ENCODE results near the gene OTULIN. TPM values are rescaled to one million over a fixed set of nuclear protein-coding genes. Genes with fewer than 3 reads are reported as not detected.

OTULIN gene
- total RNA-seq, 1 donor from 2014 or later: 28.1 TPM

DNA sequence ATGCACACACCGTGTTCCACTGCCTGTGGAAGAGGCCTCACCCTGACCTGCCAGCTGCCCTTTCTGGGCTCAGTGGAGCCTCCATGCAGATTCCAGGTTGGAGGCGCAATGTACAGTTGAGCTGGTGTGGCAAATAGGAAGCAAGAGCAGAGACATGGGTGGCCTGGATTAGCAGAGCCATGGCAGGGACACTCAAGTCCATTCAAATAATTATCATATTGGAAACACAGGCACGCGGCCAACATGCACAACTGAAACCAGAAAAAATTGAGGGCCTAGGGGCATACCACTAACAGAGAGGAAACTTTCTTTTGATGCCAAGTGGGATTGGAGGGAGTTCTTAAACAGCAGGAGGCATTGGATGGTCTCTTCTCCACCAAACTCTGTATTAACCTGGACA is 47.1 kb upstream of the OTULIN start:
- Histone ChIP-seq H3K79me2 (ENCODE audit: insufficient read depth, low read length) (no peaks in the 10 kb centered on the region), H3K9me3 (ENCODE audit: insufficient read depth, low read depth, low read length) (no peaks in the 10 kb centered on the region), H3K27me3 (ENCODE audit: insufficient read depth, low read length) (no peaks in the 10 kb centered on the region), H3K4me2 (ENCODE audit: low read length) (no peak overlapping the region), H3K27ac (ENCODE audit: low read depth, low read length) (no peak overlapping the region), H4K20me1 (ENCODE audit: insufficient read depth, low read length) (no peaks in the 10 kb centered on the region), H3K4me1 (ENCODE audit: insufficient read depth, low read length) (no peaks in the 10 kb centered on the region), H3K9ac (ENCODE audit: low read length) (no peak overlapping the region), H3K4me3 (ENCODE audit: insufficient read depth, low read depth, low read length) (no peak overlapping the region), H2AFZ (ENCODE audit: low read depth, low read length) (no peak overlapping the region), H3K36me3 (ENCODE audit: insufficient read depth, low read length) (no peaks in the 10 kb centered on the region)
- no peaks in the 10 kb centered on the region for H3K4me1 Mint-ChIP-seq (ENCODE audit: low read depth, unreplicated experiment)
- H3K27me3 Mint-ChIP-seq (ENCODE audit: low read depth, unreplicated experiment): no peaks in the 10 kb centered on the region
- no peak overlapping the region for H3K27ac Mint-ChIP-seq (ENCODE audit: unreplicated experiment)
- no peak for DNase-seq (ENCODE audit: low read depth)
- H3K4me3 Mint-ChIP-seq (ENCODE audit: unreplicated experiment): no peak overlapping the region
- TF ChIP-seq, protein P1, sequence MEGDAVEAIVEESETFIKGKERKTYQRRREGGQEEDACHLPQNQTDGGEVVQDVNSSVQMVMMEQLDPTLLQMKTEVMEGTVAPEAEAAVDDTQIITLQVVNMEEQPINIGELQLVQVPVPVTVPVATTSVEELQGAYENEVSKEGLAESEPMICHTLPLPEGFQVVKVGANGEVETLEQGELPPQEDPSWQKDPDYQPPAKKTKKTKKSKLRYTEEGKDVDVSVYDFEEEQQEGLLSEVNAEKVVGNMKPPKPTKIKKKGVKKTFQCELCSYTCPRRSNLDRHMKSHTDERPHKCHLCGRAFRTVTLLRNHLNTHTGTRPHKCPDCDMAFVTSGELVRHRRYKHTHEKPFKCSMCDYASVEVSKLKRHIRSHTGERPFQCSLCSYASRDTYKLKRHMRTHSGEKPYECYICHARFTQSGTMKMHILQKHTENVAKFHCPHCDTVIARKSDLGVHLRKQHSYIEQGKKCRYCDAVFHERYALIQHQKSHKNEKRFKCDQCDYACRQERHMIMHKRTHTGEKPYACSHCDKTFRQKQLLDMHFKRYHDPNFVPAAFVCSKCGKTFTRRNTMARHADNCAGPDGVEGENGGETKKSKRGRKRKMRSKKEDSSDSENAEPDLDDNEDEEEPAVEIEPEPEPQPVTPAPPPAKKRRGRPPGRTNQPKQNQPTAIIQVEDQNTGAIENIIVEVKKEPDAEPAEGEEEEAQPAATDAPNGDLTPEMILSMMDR (IDR thresholded peaks at IDR 0.05; ENCODE audit: insufficient read depth, low read depth, low read length): no peak
- TF ChIP-seq EZH2 (IDR thresholded peaks at IDR 0.05; ENCODE audit: insufficient read depth, low read length): no peak
- peaks cover 10% of the 10 kb centered on the region for H3K9me3 Mint-ChIP-seq (ENCODE audit: unreplicated experiment)
- FAIRE-seq: no peak
- no peaks in the 10 kb centered on the region for H3K36me3 Mint-ChIP-seq (ENCODE audit: low read depth, unreplicated experiment)

DNA sequence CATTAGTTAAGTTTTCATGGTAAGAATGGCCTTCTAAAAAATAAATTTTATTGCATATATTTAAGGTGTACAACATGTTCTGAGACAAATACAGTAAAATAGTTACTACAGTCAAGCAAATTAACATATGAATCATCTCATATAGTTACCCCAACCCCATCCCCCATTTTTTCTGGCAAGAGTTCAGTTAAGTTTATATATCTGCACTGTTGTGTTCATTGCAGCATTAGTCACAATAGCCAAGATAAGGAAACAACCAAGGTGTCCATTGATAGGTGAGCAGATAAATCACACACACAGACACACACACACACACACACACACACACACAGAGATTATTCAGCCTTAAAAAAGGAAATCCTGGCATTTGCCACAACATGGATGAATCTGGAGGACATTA is 37.2 kb upstream of the OTULIN start:
- H3K27ac Mint-ChIP-seq (ENCODE audit: unreplicated experiment): no peak overlapping the region
- Histone ChIP-seq H2AFZ (ENCODE audit: low read depth, low read length) (no peak overlapping the region), H3K4me1 (ENCODE audit: insufficient read depth, low read length) (no peaks in the 10 kb centered on the region), H3K4me2 (ENCODE audit: low read length) (no peak overlapping the region), H3K79me2 (ENCODE audit: insufficient read depth, low read length) (no peaks in the 10 kb centered on the region), H3K4me3 (ENCODE audit: insufficient read depth, low read depth, low read length) (no peak overlapping the region), H3K9me3 (ENCODE audit: insufficient read depth, low read depth, low read length) (no peaks in the 10 kb centered on the region), H3K27me3 (ENCODE audit: insufficient read depth, low read length) (no peaks in the 10 kb centered on the region), H3K36me3 (ENCODE audit: insufficient read depth, low read length) (no peaks in the 10 kb centered on the region), H3K9ac (ENCODE audit: low read length) (no peak overlapping the region), H4K20me1 (ENCODE audit: insufficient read depth, low read length) (no peaks in the 10 kb centered on the region), H3K27ac (ENCODE audit: low read depth, low read length) (no peak overlapping the region)
- no peak overlapping the region for H3K4me3 Mint-ChIP-seq (ENCODE audit: unreplicated experiment)
- peaks cover under 1% of the 10 kb centered on the region for H3K9me3 Mint-ChIP-seq (ENCODE audit: unreplicated experiment)
- no peak for DNase-seq (ENCODE audit: low read depth)
- H3K36me3 Mint-ChIP-seq (ENCODE audit: low read depth, unreplicated experiment): no peaks in the 10 kb centered on the region
- TF ChIP-seq, protein P1 (IDR thresholded peaks at IDR 0.05; ENCODE audit: insufficient read depth, low read depth, low read length): no peak
- no peak for TF ChIP-seq EZH2 (IDR thresholded peaks at IDR 0.05; ENCODE audit: insufficient read depth, low read length)
- no peak for FAIRE-seq
- H3K4me1 Mint-ChIP-seq (ENCODE audit: low read depth, unreplicated experiment): no peaks in the 10 kb centered on the region
- H3K27me3 Mint-ChIP-seq (ENCODE audit: low read depth, unreplicated experiment): peaks cover 5% of the 10 kb centered on the region

DNA sequence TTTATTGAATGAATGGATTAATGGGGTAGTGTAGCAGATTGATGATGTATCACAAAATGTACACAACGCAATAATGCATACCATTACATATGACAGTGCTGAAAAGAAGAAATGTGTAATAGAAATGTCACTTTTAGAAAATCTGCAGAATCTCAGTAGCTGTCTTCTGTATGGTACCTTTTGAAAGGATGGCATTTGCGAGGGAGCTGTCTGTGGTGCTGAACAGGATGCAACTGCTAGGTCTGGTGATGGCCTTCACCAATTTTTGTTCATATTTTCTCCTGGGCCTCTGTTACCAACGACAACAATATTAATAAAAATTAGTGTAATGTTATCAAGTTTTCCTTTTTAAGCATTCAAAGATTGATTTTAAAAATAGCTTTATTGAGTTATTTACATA is 36.2 kb upstream of the OTULIN start:
- Histone ChIP-seq H3K4me3 (ENCODE audit: insufficient read depth, low read depth, low read length) (no peak overlapping the region), H3K4me2 (ENCODE audit: low read length) (no peak overlapping the region), H3K4me1 (ENCODE audit: insufficient read depth, low read length) (no peaks in the 10 kb centered on the region), H3K79me2 (ENCODE audit: insufficient read depth, low read length) (no peaks in the 10 kb centered on the region), H2AFZ (ENCODE audit: low read depth, low read length) (no peak overlapping the region), H3K27me3 (ENCODE audit: insufficient read depth, low read length) (no peaks in the 10 kb centered on the region), H3K36me3 (ENCODE audit: insufficient read depth, low read length) (no peaks in the 10 kb centered on the region), H3K9ac (ENCODE audit: low read length) (no peak overlapping the region), H3K9me3 (ENCODE audit: insufficient read depth, low read depth, low read length) (no peaks in the 10 kb centered on the region), H3K27ac (ENCODE audit: low read depth, low read length) (no peak overlapping the region), H4K20me1 (ENCODE audit: insufficient read depth, low read length) (no peaks in the 10 kb centered on the region)
- Mint-ChIP-seq H3K27me3 (ENCODE audit: low read depth, unreplicated experiment) (peaks cover 5% of the 10 kb centered on the region), H3K36me3 (ENCODE audit: low read depth, unreplicated experiment) (no peaks in the 10 kb centered on the region), H3K9me3 (ENCODE audit: unreplicated experiment) (no peaks in the 10 kb centered on the region), H3K4me1 (ENCODE audit: low read depth, unreplicated experiment) (no peaks in the 10 kb centered on the region), H3K27ac (ENCODE audit: unreplicated experiment) (no peak overlapping the region), H3K4me3 (ENCODE audit: unreplicated experiment) (no peak overlapping the region)
- DNase-seq (ENCODE audit: low read depth) (peak; percentile 40), FAIRE-seq (peak; percentile 49)
- TF ChIP-seq, protein P1 (IDR thresholded peaks at IDR 0.05; ENCODE audit: insufficient read depth, low read depth, low read length): no peak
- TF ChIP-seq EZH2 (IDR thresholded peaks at IDR 0.05; ENCODE audit: insufficient read depth, low read length): no peak

Measured in astrocyte (in vitro differentiated cells and primary cell).